ENCODE measurements around the gene OSBPL6. TPM values are rescaled to one million over a fixed set of nuclear protein-coding genes. Genes with fewer than 3 reads are reported as not detected.

Gene OSBPL6
- total and polyA plus RNA-seq, 9 of the 15 experiments (the other 6 are each of a cell fraction or from before 2014, with no cell fraction given), result 3.4 to 12.7 (median 9.3) TPM

- TF ChIP-seq HNRNPK (IDR thresholded peaks at IDR 0.05; ENCODE audit: low read depth, low read length, poor library complexity, severe bottlenecking), result no peak
- 0 out of 2 replicates have a peak, but pooled peaks have one; percentile 17 for TF ChIP-seq CHAMP1 (IDR thresholded peaks at IDR 0.05)
- no peak for TF ChIP-seq NFE2 (IDR thresholded peaks at IDR 0.05; ENCODE audit: low read depth)
- TF ChIP-seq FOXP1 (CRISPR knock-in tag; IDR thresholded peaks at IDR 0.05), result no peak
- TF ChIP-seq KLF6 (CRISPR knock-in tag; IDR thresholded peaks at IDR 0.05; ENCODE audit: borderline replicate concordance), result no peak
- TF ChIP-seq ZNF121 (CRISPR knock-in tag; conservative IDR thresholded peaks at IDR 0.05), result no peak
- no peak for TF ChIP-seq AFF4 (CRISPR knock-in tag; IDR thresholded peaks at IDR 0.05)
- TF ChIP-seq PHF20 (IDR thresholded peaks at IDR 0.05; ENCODE audit: partially characterized antibody), result no peak
- TF ChIP-seq CLOCK (CRISPR knock-in tag; IDR thresholded peaks at IDR 0.05; ENCODE audit: borderline replicate concordance), result no peak
- no peak for TF ChIP-seq TCF15 (CRISPR knock-in tag; IDR thresholded peaks at IDR 0.05)
- TF ChIP-seq ILF3 (IDR thresholded peaks at IDR 0.05; ENCODE audit: borderline replicate concordance), result no peak
- TF ChIP-seq NR4A1 (CRISPR knock-in tag; IDR thresholded peaks at IDR 0.05), result no peak
- no peak for TF ChIP-seq NR4A1 (tag; IDR thresholded peaks at IDR 0.05)
- TF ChIP-seq ZHX1 (conservative IDR thresholded peaks at IDR 0.05; ENCODE audit: low read length), result no peak
Measured at GRCh38 chr2:178306352-178307073, 112.2 kb downstream of the OSBPL6 start (continued).
